Brain microvascular endothelial cell (primary cell): ENCODE data around the gene MEGF11.

Experiments
- DNase-seq: peaks from one replicate; pipeline ENCODE4 v3.0.0-alpha.2; 2020
- H3K27ac ChIP-seq: fragments of 250-450 bp; sonication (Bioruptor Pico); 2 replicates; pipeline ENCODE4 v1.5.1; 2020; ENCODE audit warnings: mild to moderate bottlenecking, moderate library complexity
- H3K27me3 ChIP-seq: fragments of 250-450 bp; sonication (Bioruptor Pico); replicated peaks from 2 replicates; pipeline ENCODE4 v1.5.1; 2020; ENCODE audit warnings: mild to moderate bottlenecking
- H3K36me3 ChIP-seq: fragments of 250-450 bp; sonication (Bioruptor Pico); replicated peaks from 2 replicates; pipeline ENCODE4 v1.5.1; 2020; ENCODE audit warnings: mild to moderate bottlenecking
- H3K4me3 ChIP-seq: 2 replicates; pipeline ENCODE4 v1.5.1; 2011; ENCODE audit warnings: low read depth, mild to moderate bottlenecking, control low read depth, low read length, moderate library complexity
- in situ Hi-C: cut with HindIII; loops from 2 replicates; pipeline ENCODE4 v1.10.0; 2017; ENCODE audit warnings: low sequenced_read_pairs, low pct_ligation_motif_present
- TF ChIP-seq, protein P1 (sequence below): IDR thresholded peaks from 2 replicates; pipeline ENCODE4 v1.5.1; 2011; ENCODE audit warnings: low read depth, mild to moderate bottlenecking, moderate library complexity, low read length, control low read depth, inconsistent platforms; ENCODE audit errors: missing control alignments

Gene MEGF11

DNA sequence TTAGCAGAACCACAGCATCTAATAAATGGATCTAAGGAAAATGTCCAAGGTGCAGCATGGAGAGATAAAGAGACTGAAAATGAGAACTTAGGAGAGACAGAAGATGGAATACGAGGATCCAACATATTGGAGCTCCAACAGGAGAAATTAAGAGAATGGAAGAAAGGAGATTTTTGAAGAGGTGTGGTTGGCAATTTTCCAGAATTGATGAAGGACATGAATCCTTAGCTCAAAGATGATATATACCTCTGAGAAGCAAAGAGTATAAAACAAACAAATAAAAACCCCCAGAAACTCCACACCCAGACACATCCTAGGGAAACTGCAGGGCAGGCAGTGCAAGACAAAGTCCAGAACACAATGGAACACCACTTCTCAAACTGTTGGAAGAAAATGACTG, 141.2 kb downstream of the MEGF11 start:
- TF ChIP-seq, protein P1, sequence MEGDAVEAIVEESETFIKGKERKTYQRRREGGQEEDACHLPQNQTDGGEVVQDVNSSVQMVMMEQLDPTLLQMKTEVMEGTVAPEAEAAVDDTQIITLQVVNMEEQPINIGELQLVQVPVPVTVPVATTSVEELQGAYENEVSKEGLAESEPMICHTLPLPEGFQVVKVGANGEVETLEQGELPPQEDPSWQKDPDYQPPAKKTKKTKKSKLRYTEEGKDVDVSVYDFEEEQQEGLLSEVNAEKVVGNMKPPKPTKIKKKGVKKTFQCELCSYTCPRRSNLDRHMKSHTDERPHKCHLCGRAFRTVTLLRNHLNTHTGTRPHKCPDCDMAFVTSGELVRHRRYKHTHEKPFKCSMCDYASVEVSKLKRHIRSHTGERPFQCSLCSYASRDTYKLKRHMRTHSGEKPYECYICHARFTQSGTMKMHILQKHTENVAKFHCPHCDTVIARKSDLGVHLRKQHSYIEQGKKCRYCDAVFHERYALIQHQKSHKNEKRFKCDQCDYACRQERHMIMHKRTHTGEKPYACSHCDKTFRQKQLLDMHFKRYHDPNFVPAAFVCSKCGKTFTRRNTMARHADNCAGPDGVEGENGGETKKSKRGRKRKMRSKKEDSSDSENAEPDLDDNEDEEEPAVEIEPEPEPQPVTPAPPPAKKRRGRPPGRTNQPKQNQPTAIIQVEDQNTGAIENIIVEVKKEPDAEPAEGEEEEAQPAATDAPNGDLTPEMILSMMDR: no peak
- in situ Hi-C loops: no loop called here
- Histone ChIP-seq H3K27me3 (peaks cover 15% of the 10 kb centered on the region), H3K36me3 (no peaks in the 10 kb centered on the region), H3K27ac (no peak overlapping the region), H3K4me3 (no peak overlapping the region)
- no peak for DNase-seq

DNA sequence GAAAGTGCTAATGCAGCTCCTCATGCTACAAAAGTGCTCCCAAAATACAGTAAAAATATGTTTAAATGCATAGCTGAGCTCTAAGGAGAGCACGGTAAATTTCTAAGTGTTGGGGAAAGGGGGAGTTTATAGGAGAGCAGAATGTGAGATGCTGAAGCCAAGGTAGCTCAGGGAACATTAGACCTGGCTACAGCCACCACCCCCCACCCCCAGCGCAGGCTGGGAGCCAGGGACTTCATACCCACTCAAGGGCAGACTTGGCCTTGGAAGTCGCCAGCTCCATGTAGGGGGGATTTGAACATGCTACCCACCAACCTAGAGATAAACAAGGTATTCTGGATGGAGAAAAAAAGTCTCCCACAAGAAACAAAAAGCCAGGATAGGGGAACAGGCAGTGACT, 142.2 kb downstream of the MEGF11 start:
- Histone ChIP-seq H3K4me3 (no peak overlapping the region), H3K36me3 (no peaks in the 10 kb centered on the region), H3K27ac (no peak overlapping the region), H3K27me3 (peaks cover 13% of the 10 kb centered on the region)
- in situ Hi-C loops: no loop called here
- TF ChIP-seq, protein P1: no peak
- no peak for DNase-seq

DNA sequence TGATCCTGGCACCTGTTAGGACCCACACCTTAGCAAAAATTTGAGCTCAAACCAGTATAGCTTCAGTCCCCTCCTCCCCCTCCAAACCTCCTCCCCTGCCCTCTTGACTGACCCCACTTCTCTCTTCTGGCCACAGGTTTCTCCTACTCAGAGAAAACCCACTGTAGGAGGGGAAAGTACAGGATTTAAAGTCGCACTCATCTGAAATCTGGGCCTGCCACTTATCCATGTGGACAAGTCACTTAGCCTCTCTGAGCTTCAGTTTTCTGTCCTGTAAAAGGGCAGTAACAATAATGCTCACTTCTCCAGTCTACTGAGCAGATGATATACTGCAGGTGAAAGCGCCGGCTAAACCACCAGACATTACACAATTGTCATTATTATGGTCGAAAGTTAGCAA, 142.7 kb downstream of the MEGF11 start:
- no peak overlapping the region for H3K27ac ChIP-seq
- no peaks in the 10 kb centered on the region for H3K36me3 ChIP-seq
- in situ Hi-C loops: no loop called here
- DNase-seq: no peak
- peaks cover 13% of the 10 kb centered on the region for H3K27me3 ChIP-seq
- no peak overlapping the region for H3K4me3 ChIP-seq
- TF ChIP-seq, protein P1: no peak

DNA sequence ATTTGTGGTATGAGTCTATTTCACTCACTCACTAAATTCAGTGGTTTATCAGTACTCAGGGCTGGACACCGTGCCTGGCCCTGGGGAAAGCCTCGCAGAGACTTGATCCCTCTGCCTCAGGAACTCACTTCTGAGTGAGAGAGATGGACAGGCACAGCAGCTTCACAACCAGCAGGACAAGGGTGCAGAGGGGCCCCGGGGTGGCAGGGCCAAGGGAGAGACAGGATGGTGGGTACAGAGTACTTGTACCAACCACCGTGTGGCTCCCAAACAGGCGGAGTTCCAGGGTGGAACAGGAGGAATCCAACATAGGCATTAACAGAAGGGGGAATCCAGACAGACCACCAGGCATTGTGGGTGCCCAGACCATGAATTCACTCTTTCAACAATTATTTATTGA, 143.7 kb downstream of the MEGF11 start:
- in situ Hi-C loops: no loop called here
- Histone ChIP-seq H3K4me3 (no peak overlapping the region), H3K27ac (no peak overlapping the region), H3K36me3 (no peaks in the 10 kb centered on the region), H3K27me3 (peaks cover 10% of the 10 kb centered on the region)
- TF ChIP-seq, protein P1: no peak
- DNase-seq: no peak

DNA sequence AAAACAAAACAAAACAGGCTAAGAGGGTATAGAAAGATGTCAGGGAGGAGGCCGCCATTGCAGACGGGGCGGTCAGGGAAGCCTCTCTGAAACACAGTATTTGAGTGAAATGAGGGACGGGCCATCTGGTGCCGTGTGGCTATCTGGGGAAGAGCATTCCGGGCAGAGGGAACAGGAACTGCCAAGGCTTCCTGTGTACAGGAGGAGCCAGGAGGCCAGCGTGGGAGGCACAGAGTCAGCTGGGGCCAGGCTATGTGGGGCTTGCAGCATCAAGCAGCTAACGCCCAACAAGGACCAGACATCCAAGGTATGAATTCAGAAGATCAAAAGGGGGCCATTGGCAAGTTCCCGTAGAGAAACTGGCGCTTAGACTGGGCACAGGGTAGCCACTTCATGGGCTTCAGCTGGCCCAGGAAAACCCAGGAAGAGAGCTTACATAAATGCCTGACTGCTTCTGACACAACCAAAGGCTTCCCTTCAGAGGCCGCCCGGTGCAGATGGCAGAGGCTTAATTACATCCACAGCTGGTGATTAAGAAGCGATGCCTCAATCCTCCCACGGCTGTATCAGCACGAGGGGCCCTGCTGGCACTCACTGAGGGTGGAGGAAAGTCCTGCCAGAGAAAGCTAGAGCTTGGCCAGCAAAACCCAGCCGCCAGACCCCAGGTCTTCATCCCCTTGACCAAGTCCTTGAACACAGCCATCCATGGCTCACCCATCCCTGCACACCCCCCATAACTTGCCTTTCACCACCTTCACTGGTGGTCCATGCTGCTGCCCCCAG, 144.9 kb downstream of the MEGF11 start:
- H3K4me3 ChIP-seq: no peak overlapping the region
- no peak for DNase-seq
- no peak overlapping the region for H3K27ac ChIP-seq
- H3K36me3 ChIP-seq: no peaks in the 10 kb centered on the region
- TF ChIP-seq, protein P1: no peak
- in situ Hi-C loops: no loop called here
- peaks cover 5% of the 10 kb centered on the region for H3K27me3 ChIP-seq

DNA sequence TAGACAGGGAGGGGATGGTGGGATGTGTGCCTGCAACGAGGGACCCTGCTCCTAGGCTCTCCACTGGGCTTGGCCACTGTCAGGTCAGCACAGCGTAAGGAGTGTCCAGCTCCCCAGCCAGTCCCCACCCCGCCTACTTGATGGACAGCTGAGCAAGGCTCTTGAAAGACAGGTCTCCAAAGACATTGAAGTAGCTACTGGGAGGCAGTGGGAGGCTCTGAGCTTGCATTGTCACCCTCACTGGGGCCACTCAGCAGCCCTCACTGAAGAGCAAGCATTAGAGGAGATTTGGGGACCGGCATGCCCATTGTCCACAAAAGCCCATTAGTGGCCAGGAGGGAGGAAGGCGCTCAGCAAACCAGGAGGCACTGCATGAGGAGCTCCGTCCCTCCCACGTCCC, 146.5 kb downstream of the MEGF11 start:
- Histone ChIP-seq H3K27ac (no peak overlapping the region), H3K4me3 (no peak overlapping the region), H3K36me3 (no peaks in the 10 kb centered on the region), H3K27me3 (peaks cover 3% of the 10 kb centered on the region)
- no peak for DNase-seq
- in situ Hi-C loops: no loop called here
- TF ChIP-seq, protein P1: no peak
